HPDE6-E6E7 (cell line): ENCODE measurements around the gene RTEL1.
A peak's percentile ranks its signal among the peaks of the same experiment; 100 is the strongest.
"Not testable (repeated sequence)": the region's sequence is repeated elsewhere in the genome, so short reads cannot be mapped to it uniquely, and the experiment has no call there.

Experiments used
- DNase-seq: peaks from one replicate; pipeline ENCODE4 v3.0.0; 2011; ENCODE audit warnings: missing footprints; ENCODE audit errors: extremely low spot score

RTEL1 gene, protein sequence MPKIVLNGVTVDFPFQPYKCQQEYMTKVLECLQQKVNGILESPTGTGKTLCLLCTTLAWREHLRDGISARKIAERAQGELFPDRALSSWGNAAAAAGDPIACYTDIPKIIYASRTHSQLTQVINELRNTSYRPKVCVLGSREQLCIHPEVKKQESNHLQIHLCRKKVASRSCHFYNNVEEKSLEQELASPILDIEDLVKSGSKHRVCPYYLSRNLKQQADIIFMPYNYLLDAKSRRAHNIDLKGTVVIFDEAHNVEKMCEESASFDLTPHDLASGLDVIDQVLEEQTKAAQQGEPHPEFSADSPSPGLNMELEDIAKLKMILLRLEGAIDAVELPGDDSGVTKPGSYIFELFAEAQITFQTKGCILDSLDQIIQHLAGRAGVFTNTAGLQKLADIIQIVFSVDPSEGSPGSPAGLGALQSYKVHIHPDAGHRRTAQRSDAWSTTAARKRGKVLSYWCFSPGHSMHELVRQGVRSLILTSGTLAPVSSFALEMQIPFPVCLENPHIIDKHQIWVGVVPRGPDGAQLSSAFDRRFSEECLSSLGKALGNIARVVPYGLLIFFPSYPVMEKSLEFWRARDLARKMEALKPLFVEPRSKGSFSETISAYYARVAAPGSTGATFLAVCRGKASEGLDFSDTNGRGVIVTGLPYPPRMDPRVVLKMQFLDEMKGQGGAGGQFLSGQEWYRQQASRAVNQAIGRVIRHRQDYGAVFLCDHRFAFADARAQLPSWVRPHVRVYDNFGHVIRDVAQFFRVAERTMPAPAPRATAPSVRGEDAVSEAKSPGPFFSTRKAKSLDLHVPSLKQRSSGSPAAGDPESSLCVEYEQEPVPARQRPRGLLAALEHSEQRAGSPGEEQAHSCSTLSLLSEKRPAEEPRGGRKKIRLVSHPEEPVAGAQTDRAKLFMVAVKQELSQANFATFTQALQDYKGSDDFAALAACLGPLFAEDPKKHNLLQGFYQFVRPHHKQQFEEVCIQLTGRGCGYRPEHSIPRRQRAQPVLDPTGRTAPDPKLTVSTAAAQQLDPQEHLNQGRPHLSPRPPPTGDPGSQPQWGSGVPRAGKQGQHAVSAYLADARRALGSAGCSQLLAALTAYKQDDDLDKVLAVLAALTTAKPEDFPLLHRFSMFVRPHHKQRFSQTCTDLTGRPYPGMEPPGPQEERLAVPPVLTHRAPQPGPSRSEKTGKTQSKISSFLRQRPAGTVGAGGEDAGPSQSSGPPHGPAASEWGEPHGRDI (N-terminal part only)

DNA sequence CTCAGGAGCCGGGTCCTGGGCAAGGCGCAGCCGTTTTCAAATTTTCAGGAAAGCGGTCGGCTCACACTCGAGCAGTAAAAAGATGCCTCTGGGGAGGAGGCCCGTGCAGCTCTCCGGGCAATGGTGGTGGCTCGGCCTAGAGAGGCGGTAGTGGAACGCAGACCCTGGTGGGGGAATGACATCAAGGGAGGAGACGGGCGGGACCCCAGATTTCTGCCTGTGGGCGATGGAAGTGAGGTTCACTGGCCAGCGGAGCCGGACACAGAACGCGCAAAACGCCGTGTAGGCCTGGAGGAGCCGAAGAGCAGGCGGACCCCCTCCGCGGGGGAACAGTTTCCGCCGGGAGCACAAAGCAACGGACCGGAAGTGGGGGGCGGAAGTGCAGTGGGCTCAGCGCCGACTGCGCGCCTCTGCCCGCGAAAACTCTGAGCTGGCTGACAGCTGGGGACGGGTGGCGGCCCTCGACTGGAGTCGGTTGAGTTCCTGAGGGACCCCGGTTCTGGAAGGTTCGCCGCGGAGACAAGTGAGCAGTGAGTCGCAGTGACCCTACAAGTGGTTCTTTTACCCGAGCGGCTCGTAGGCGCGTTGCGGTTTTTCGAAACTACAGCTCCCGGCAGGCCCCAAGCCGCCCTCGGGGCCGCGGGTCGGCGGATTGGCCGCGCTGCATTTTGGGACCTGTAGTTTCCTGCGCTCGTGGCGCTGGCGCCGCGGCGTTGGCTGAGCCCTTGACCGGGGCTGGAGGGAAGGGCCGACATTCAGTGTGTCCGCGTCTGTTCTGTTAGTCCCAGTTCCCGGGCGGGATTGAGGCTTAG is at the start of gene RTEL1:
Gene RTEL1 (plus strand): TSS at position 376 of the 812 bp plus-strand sequence. CDS start 1,091 bp downstream, outside the sequence.
- peak; percentile 100 for DNase-seq

DNA sequence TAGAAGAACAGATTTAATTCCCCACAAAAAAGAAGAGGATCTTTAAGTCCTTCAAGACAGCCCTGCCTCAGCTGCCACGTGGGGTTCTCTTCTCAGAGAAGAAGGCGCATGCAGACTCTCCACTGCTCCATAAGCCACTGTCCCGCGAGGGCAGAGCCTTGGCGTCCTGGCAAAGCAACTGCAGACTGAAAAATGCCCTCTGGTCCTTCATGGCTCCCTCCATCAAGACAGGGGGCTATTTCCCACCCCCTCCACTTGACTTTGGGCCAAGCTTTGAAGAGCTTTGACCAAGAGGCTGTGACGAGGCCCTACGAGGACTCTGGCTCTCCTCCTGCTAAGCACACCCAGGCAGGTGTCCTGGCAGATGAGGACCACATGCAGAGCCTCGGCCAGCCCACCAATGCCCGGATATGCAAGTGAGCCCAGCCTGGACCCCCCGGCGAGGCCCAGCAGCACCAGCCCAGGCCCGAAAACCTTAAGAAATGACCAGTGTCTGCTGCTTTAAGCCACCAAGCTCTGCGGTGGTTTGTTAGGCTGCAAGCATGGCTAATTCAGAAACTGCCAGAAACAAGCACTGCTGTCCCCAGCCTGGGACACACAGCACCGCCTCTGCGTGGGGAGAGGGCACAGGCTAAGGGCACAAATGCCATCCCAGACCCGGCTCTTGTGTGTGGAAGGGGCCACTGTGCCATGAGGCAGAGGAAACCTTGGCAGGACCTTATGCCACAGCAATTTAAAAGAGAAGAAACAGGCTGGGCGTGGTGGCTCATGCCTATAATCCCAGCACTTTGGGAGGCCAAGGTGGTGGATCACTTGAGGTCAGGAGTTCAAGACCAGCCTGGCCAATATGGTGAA is 47.3 kb upstream of the RTEL1 start:
- DNase-seq = no peak

DNA sequence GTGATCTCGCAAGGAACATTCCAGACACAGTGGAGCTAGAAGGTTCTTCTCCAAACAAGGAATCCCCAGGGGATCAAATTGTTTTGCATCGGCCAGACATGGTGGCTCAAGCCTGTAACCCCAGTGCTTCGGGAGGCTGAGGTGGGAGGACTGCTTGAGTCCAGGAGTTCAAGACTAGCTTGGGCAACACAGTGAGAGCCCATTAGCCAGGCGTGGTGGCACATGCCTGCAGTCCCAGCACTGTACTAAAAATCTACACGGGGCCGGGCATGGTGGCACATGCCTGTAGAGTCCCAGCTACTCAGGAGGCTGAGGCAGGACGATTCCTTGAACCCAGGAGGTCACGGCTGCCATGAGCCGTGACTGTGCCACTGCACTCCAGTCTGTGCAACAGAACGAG is 46.5 kb upstream of the RTEL1 start:
- DNase-seq = no peak

DNA sequence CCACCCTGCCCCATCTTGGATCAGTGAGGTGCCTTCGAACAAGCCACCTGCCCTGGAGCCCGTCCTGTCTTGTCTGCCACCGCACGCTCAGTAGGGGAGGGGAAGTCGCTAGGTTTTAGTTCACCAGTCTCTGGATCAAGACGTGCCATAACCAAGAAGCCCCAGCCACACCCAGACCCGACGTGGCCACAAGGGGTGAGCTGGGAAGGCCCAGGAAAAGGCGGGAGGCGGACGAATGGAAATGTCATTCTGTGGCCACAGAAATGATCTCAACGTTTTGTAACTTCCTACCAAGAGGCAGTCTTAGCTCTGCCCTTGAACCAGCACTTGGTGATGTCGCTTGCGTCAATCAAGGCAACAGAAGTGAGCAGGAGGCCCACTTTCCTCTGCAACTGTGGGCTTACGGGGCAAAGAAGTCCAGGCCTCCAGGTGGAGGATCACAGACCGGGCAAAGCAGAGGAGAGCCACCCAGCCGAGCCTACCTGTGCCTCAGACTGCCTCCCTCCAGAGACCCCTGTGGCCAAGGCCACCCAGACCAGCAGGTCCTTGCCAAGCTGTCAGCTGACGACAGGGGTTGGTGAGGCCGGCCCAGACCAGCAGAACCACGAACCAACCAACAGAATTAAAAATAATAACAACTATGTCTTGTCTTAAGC is 45.7 kb upstream of the RTEL1 start:
- no peak for DNase-seq

DNA sequence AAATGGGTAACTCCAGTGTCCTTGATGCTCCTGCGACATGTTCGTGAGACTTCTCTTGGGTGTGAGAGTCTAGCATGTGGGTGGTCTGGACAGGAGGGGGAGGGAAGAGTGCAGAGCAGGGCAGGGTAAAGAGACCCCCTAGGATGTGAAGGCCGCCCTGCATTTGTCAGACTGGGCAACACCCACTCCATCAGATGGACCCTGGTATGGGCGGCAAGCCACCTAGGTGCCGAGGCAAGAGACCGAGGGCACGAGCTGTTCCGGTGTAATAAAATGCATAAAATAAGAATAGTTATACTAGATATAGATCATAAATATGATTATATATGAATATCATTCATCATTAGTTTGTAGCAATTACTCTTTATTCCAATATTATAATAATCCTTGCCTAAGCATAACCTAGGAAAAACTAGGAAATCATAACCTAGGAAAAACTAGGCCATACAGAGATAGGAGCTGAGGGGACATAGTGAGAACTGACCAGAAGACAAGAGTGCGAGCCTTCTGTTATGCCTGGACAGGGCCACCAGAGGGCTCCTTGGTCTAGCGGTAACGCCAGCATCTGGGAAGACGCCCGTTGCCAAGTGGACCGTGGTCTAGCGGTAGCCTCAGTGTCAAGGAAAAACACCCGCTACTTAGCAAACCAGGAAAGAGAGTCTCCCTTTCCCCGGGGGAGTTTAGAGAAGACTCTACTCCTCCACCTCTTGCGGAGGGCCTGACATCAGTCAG is 44.1 kb upstream of the RTEL1 start:
- DNase-seq = not testable (repeated sequence)

DNA sequence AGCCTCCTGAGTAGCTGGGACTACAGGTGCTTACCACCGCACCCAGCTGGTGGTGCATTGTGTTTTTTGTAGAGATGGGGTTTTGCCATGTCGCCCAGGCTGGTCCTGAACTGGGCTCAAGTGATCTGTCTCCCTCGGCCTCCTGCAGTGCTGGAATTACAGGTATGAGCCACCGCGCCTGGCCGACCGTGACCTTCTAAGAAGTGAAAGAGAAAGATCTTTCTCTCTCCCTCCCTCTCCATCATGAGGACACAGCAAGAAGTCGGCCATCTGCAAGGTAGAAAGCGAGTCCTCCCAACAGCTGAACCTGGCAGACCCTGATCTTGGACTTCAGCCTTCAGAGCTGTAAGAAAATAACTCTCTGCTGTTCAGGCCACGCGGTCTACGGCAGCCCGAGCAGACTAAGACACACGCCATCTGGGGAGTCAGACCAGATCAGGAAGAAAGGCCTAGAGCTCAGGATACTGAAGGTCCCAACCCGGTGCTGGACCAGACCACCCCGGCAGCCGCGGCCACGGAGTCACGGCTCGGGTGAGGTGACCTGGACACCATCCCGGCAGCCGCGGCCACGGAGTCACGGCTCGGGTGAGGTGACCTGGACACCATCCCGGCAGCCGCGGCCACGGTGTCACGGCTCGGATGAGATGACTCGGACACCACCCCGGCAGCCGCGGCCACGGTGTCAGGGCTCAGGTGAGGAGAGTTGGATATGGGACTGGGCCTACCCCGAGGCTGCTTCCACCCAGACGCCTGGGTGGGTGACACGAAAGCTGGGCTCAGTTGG is 40.8 kb upstream of the RTEL1 start:
- DNase-seq = no peak

DNA sequence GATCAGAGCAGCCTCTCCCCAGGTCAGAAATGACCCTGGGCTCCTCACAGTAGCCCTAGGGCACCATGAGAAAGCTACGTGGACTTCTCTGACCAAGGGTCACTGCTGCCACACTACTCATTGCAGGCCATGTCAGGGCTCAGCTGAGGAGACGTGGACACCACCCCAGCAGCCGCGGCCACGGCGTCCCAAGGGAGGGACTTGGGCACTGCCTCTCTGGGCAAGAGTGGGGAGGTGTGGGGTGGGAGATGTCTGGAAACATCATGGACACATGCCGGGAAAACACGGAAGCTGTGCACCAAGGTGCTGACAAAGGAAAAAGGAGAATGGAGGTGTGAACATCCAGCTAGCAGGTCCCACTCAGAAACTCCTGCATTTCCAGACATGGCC is 40.2 kb upstream of the RTEL1 start:
- DNase-seq = no peak

DNA sequence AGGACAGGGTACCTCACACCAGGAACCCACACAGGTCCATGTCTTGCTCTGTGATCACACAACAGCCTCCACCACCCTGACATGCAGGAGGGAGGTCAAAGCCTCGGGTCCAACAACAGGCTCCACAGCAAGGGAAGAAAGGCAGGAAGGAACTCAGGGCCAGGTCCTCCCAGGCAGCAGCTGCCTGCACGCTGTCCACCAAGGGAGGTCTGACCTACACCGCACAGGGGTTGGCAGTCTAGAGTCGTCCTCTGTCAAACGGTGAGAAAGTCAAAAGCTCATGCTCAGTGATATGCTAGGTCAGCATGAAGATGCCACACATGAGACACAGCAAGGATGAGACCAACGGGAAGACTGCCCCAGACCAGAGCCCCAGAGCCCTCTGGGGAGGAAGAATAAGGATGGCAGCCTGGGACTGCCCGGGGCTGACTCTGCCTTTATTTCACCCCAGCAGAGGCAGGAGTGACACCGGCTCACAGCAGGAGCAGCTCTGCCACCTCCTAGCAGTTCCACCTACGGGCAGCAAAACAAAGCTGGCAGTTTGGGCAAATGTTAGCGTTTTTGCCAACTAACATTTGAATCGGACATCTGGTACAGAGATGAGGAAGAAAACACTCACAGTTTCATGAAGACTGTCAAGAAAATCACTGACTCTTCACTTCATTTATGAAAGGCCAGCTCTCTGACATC is 39.7 kb upstream of the RTEL1 start:
- no peak for DNase-seq

DNA sequence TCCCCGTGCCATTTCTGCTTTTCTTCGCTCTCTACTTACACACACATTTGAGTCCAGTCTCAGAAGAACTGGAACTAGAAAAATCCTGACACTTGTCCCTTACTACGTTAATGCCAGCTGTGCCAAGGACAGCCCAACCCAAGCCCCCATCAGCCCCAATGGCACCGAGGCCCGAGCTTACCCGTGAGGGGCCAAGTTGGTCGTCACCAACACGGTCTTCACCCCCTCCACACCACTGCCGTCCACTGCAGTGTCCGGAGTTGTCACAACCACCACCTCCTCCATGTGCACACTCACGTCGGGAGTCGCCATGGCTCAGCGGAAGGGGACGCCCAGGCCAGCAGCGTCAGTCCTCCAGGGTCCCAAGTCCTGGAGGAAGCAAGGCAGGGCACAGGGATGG is 39.0 kb upstream of the RTEL1 start:
- DNase-seq = no peak

DNA sequence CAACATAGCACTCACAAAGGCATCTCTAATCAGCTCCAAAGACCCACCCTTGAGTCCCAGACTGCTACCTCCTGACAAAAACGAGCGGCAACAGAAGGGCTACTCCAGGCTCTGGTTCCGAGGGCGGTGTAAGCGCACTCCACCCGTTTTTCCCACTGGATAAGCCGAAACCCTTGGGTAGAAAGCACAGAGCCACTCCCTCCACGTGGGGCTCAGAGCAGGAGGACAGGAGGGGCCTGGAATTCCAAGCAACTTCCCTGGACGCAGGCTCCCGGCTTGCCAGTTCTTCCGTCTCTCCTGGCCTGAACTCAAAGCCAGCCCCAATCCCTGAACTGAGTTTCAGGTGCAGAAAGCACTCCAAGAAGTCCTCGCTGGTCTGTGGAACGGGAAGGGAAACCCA is 38.6 kb upstream of the RTEL1 start:
- no peak for DNase-seq

DNA sequence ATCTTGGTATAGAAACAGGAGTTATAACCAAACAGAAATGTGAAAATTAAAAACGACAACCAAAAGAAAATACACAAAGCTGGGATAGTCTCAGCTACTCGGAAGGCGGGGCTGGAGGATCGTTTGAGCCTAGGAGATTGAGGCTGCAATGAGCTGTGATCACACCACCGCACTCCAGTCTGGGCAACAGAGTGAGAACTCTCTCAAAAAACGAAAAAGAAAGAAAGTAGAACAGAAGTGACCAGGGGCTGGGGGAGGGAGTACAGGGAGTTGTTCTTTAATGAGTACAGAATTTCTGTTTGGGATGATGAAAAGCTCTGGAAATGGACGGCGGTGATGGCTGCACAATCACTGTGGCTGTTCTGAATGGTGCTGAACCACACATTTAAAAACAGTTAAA is 37.1 kb upstream of the RTEL1 start:
- DNase-seq = no peak

DNA sequence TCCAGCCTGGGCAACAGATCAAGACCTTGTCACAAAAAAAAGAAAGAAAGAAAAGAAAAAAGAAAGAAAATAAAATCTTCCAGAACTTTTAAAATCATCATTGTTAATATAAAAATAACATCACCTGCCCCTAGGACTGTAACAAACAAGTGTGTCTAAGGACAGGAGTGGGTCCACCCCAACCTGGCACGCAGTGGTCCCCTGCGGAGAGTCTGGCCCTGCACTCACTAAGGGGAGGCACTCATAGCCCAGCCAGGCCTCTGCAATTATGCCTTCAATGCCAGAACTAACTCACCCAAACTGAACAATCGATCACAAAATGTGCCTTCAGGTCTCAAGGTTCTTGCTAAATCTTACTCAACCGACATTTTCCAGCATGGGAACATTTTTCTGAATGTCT is 36.0 kb upstream of the RTEL1 start:
- no peak for DNase-seq

DNA sequence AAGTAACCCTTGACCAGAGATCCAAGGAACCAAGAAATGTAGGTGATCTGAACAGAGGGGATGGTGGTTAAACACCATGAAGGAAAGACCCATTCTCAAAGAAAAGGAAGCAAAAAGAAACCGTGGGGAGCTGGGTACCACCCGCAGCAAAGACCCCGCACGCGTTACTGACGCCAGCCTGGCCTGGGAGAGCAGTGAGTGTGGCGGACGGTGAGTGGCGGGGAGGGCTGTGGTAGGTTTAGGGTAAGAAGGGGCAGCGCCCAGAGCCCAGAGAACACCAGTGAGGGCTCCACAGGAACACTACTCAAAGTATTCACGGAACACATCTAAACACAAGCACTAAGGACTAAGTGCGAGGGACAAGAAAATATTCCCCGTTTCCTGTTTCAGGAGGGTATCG is 35.4 kb upstream of the RTEL1 start:
- no peak for DNase-seq

DNA sequence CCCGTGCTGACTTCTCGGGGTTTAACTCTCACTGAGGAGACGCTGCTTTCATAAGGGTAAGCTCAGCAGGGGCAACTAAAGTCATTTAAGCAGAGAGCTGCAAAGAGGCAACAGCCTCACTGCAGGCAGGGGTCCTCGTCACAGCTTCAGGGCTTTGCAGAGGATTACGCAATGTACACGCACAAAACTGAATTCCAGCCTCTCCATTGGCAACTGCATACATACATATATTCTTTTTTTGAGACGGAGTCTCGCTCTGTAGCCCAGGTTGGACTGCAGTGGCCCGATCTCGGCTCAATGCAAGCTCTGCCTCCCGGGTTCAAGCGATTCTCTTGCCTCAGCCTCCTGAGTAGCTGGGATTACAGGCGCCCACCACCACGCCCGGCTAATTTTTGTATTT is 33.6 kb upstream of the RTEL1 start:
- DNase-seq = no peak

DNA sequence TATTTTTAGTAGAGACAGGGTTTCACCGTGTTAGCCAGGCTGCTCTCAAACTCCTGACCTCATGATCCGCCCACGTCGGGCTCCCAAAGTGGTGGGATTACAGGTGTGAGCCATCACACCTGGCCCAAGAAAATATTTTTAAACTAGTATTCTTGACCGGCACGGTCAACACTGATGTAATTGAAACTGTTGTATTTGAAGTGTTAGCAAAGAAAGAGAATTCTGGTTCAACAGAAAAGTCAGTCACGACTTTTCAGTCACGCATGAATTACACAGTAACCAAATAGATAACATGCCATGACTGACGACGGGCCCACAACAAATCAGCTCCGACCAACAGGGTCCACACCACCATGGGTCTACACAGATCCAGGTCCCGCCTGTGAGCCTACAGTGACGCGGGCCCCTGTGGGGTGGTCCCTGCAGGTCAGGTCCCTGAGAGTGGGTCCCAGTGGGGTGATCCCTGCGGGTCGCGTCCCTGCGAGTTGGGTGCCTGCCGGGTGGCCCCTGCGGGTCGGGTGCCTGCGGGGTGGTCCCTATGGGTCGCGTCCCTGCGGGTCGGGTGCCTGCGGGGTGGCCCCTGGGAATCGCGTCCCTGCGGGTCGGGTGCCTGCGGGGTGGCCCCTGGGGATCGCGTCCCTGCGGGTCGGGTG is 32.2 kb upstream of the RTEL1 start:
- DNase-seq = no peak

DNA sequence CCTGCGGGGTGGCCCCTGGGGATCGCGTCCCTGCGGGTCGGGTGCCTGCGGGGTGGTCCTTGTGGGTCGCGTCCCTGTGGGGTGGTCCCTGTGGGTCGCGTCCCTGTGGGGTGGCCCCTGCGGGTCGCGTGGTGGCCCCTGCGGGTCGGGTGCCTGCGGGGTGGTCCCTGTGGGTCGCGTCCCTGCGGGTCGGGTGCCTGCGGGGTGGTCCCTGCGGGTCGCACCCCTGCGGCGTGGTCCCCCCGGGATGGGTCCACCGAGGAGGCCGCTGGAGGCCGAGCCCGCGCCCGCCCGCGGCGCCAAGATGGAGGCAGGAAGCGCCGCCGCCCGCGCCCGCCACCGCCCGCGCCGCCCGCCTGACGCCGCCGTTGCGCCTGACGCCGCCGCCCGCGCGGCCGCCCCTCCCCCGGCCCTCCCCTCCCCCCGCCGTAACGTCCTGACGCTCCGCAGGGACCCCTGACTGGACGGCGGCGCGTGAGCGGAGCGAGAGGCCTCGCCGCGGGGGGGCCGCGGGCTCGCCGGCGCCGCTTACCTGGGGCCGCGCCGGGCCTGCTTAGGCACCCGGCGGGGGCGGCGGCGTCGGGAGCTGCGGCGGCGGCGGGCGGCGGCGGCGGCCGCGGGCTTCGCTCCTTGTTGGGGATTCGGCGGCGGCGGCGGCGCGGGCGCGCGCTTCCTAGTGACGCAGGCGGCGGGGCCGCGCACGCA is 31.5 kb upstream of the RTEL1 start, which contains the start of gene GMEB2:
Gene GMEB2 (minus strand): TSS at position 678 of the 705 bp plus-strand sequence. CDS start 7,704 bp downstream, outside the sequence.
- DNase-seq = peak; percentile 63
